Spinal cord (tissue), 10 donors: Measurements from ENCODE around the gene PRKCE. TPM values are rescaled to one million over a fixed set of nuclear protein-coding genes. Genes with fewer than 3 reads are reported as not detected.

Experiments
- DNase-seq, 6 donors: peaks; one replicate each; pipeline versions ENCODE4 v3.0.0 to v3.0.0-alpha.2; 2013 to 2015; ENCODE audit warnings: low spot score in 6 of 6, low read depth in 4 of 6
- H3K27ac ChIP-seq: one replicate; pipeline ENCODE4 v1.5.1; 2013; ENCODE audit warnings: low read depth, low read length, control low read depth
- H3K27me3 ChIP-seq: one replicate; pipeline ENCODE4 v1.6.1; 2013; ENCODE audit warnings: low read length; ENCODE audit not compliant: control insufficient read depth, insufficient read depth
- H3K36me3 ChIP-seq: one replicate; pipeline ENCODE4 v1.6.1; 2013; ENCODE audit warnings: low read length; ENCODE audit not compliant: control insufficient read depth, insufficient read depth
- H3K4me1 ChIP-seq: one replicate; pipeline ENCODE4 v1.6.1; 2013; ENCODE audit warnings: low read length; ENCODE audit not compliant: control insufficient read depth, insufficient read depth
- H3K4me3 ChIP-seq: one replicate; pipeline ENCODE4 v1.5.1; 2013; ENCODE audit warnings: low read depth, low read length, control low read depth
- H3K9me3 ChIP-seq: one replicate; pipeline ENCODE4 v1.6.1; 2013; ENCODE audit warnings: low read length; ENCODE audit not compliant: control insufficient read depth, insufficient read depth
- WGBS: methylation state at CpG from one replicate; pipeline ENCODE4 v1.1.5; 2013; ENCODE audit warnings: missing lambda C conversion rate; ENCODE audit not compliant: insufficient coverage; 5-methylcytosine and 5-hydroxymethylcytosine counted together
- polyA plus RNA-seq, 2 donors: library from polyadenylated mRNA; unstranded; fragments of 120-200 nt; gene quantifications; one replicate each; pipeline ENCODE4 v1.2.1, GENCODE V29; 2013; ENCODE audit not compliant: insufficient read length in 2 of 2
- total RNA-seq, 2 donors: library from RNA; depleted of rRNA in 1 of 2; stranded (reverse); fragments of 120-200 nt in 1 of 2; fragments of >200 nt in 1 of 2; gene quantifications; one replicate each; pipeline versions ENCODE4 v1.2.3 to v1.2.4, GENCODE V29; 2013 to 2014
- donor health status: healthy.

Gene PRKCE
- total and polyA plus RNA-seq, 4 donors, result 22.9 to 48.5 (median 37.4) TPM

DNA sequence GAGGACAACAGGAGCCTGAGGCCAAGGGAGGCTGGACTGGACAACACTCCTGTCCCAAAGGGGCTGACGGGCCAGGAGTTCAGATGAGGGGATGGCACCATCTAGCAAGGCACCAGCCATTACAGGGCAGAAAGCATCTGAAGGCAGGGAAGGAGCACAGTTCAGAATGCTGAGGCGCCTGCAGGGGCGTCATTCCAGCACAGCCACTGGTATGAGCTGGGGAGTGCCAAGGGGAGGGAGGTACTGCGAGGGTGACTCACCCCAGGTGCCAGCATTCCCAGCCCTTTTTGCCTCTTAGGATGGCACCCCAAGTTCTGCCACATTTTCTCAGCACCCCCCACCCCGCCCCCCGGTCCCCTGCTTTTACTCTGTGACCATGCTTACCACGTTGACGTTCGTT lies 515.9 kb downstream of the PRKCE start:
- no peaks in the 10 kb centered on the region for H3K27me3 ChIP-seq
- H3K4me1 ChIP-seq, result peaks cover 30% of the 10 kb centered on the region
- peaks cover 17% of the 10 kb centered on the region for H3K36me3 ChIP-seq
- WGBS, result 97% methylated on average over 8 of the region's 9 CpGs
- no peaks in the 10 kb centered on the region for H3K9me3 ChIP-seq
- DNase-seq, result no peak
- no peak overlapping the region for H3K4me3 ChIP-seq
- H3K27ac ChIP-seq, result no peak overlapping the region

DNA sequence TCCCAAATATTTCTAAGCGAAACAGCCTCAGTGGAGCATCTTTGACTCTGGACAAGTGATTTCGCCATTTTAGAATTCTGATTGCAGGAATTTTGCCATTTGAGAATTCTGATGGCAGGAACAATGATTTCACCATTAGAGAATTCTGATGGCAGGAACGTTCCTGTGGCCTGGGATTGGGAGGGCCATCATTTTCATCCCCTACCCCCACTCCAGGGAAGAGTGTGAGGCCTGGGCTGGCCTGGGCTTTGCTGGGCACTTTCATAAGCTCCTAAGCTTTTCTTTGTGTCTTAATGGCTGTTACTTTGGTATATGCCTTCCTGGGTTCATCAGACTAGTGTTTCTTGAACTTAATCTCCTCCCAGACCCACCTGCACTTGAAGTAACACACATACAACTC lies 516.4 kb downstream of the PRKCE start:
- no peak for DNase-seq
- H3K27ac ChIP-seq, result no peak overlapping the region
- peaks cover 30% of the 10 kb centered on the region for H3K4me1 ChIP-seq
- peaks cover 17% of the 10 kb centered on the region for H3K36me3 ChIP-seq
- H3K27me3 ChIP-seq, result no peaks in the 10 kb centered on the region
- H3K4me3 ChIP-seq, result no peak overlapping the region
- WGBS, result 94% methylated on average over 2 of the region's 3 CpGs
- no peaks in the 10 kb centered on the region for H3K9me3 ChIP-seq

GRCh38 chr2:46169467-46169866 lies 518.0 kb downstream of the PRKCE start:
- Histone ChIP-seq H3K27me3 (no peaks in the 10 kb centered on the region), H3K4me1 (peaks cover 28% of the 10 kb centered on the region), H3K36me3 (peaks cover 15% of the 10 kb centered on the region), H3K4me3 (no peak overlapping the region), H3K27ac (no peak overlapping the region), H3K9me3 (no peaks in the 10 kb centered on the region)
- WGBS, result 100% methylated on average over 6 of the region's 6 CpGs
- DNase-seq, result no peak

DNA sequence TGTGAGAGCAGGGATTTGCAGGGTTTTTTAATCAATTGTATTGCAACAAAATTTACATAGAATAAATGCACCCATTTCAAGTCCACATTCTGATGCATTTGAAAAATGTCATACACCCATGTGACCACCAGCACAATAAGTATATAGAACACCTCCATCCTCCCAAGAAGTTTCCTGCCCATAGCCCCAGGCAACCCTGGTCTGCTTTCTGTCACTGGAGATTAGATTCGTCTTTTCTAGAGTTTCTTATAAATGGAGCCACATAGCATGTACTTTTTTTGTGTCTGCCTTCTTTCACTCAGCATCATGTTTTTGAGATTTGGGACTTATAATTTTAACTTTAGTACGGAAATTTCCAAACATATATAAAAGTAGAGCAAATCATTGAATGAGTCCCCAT lies 518.6 kb downstream of the PRKCE start:
- no peak overlapping the region for H3K27ac ChIP-seq
- H3K9me3 ChIP-seq, result no peaks in the 10 kb centered on the region
- H3K27me3 ChIP-seq, result no peaks in the 10 kb centered on the region
- DNase-seq, result no peak
- peaks cover 15% of the 10 kb centered on the region for H3K36me3 ChIP-seq
- WGBS, result no CpG with 5 or more reads among the region's 2 CpGs
- H3K4me1 ChIP-seq, result peaks cover 23% of the 10 kb centered on the region
- H3K4me3 ChIP-seq, result no peak overlapping the region

DNA sequence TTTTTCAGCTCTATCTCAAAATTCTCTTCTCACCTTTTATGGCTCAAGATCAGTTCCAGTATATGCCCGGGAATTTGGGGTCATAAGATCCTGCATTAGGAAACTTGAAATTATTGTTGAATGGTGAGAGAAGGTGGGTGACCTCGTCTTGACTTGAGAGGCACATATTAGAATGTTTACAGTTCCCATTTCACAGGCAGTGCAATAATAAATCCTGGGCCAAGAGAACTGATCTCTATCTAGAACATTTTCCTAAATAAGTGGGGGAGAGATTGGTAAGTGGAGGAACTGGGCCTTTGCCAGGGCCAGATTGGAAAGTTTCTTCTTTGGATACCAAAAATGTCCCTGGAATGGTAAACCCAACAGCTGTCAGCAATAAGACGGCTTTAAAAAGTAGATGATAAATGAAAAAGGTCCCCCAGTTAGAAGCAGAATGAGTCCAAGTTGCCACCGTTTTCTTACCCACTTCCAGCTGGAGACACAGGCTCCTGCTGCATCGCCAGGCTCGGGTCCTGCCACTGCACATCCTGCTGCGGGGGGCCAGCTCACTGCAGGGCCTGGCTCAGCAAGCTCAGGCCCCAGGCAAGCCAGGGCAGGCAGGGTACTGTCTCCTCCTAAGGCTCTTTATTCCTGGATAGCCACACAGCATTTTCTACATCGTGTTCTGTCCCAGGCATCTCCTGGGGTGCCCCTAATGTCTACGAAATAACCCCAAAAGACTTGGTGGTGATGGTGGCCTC lies 519.3 kb downstream of the PRKCE start:
- 36% methylated on average over 5 of the region's 9 CpGs for WGBS
- peak in 1 of 6 donors; percentile 15 for DNase-seq

GRCh38 chr2:46171411-46171953 lies 520.0 kb downstream of the PRKCE start:
- H3K27ac ChIP-seq, result no peak overlapping the region
- no peak overlapping the region for H3K4me3 ChIP-seq
- WGBS, result 37% methylated on average over 6 of the region's 9 CpGs
- no peaks in the 10 kb centered on the region for H3K27me3 ChIP-seq
- H3K9me3 ChIP-seq, result no peaks in the 10 kb centered on the region
- peak in 2 of 6 donors; percentile 43 to 56 for DNase-seq
- peaks cover 9% of the 10 kb centered on the region for H3K36me3 ChIP-seq
- H3K4me1 ChIP-seq, result peaks cover 16% of the 10 kb centered on the region

More for the DNA sequence above, 519.3 kb downstream of the PRKCE start:
- H3K4me3 ChIP-seq, result no peak overlapping the region
- no peaks in the 10 kb centered on the region for H3K27me3 ChIP-seq
- H3K9me3 ChIP-seq, result no peaks in the 10 kb centered on the region
- no peak overlapping the region for H3K27ac ChIP-seq
- H3K36me3 ChIP-seq, result peaks cover 14% of the 10 kb centered on the region
- H3K4me1 ChIP-seq, result peaks cover 16% of the 10 kb centered on the region

DNA sequence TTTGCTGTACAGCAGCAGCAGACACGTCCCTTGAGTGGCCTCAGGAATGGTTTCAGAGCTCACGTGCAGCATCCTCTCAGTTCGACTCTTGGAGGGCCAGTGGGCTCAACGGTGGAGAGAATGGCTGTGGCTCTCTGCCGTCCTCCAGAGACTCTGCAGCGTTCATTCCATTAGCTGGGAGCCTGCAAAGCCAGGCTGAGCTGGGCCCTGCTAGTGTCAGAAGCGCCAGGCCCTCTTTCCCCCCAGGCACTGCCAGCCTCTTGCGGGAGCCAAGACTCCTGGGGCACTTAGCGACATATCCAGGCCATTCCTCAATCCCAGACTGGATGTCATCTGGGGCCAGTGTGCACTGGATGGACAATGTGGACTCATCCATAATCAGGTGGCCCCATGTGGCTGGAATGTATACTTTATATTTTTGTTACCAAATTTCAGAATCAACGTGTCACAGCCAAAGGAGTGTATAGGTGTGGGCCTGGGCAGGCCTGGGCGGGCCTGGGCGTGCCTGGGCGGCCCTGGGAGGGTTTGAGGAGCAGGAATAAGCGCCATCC lies 520.6 kb downstream of the PRKCE start:
- no peak for DNase-seq

DNA sequence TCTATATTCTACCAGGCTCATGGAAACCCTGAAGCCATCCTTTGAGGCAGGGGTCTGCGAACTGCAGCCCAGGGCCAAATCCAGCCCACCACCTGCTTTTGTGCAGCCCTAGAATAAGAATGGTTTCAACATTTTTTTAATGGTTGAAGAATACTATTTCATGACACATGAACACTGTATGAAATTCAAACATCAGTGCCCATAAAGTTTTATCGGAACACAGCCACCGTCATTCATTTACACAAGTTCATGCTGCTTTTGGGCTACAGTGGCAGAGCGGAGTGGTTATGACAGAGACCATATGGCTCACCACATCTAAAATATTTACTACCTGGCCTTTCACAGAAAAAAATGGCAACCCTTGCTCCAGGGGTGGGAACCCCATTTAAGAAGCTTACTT lies 521.6 kb downstream of the PRKCE start:
- Histone ChIP-seq H3K4me1 (peaks cover 16% of the 10 kb centered on the region), H3K27ac (no peak overlapping the region), H3K27me3 (no peaks in the 10 kb centered on the region), H3K36me3 (peaks cover 9% of the 10 kb centered on the region), H3K9me3 (no peaks in the 10 kb centered on the region), H3K4me3 (no peak overlapping the region)
- no peak for DNase-seq
- 92% methylated on average over 4 of the region's 4 CpGs for WGBS

More for the DNA sequence above, 520.6 kb downstream of the PRKCE start:
- peaks cover 9% of the 10 kb centered on the region for H3K36me3 ChIP-seq
- H3K27ac ChIP-seq, result no peak overlapping the region
- no peaks in the 10 kb centered on the region for H3K9me3 ChIP-seq
- H3K4me1 ChIP-seq, result peaks cover 16% of the 10 kb centered on the region
- H3K4me3 ChIP-seq, result no peak overlapping the region
- H3K27me3 ChIP-seq, result no peaks in the 10 kb centered on the region
- WGBS, result 82% methylated on average over 12 of the region's 14 CpGs

- Histone ChIP-seq H3K9me3 (no peaks in the 10 kb centered on the region), H3K4me1 (peaks cover 16% of the 10 kb centered on the region), H3K36me3 (peaks cover 9% of the 10 kb centered on the region), H3K27me3 (no peaks in the 10 kb centered on the region), H3K4me3 (no peak overlapping the region), H3K27ac (no peak overlapping the region)
- no peak for DNase-seq
- 92% methylated on average over 6 of the region's 7 CpGs for WGBS
Measured at GRCh38 chr2:46173636-46174250, 522.3 kb downstream of the PRKCE start.
